Hepatocyte (in vitro differentiated cells): ENCODE results near the gene OXER1. TPM values are rescaled to one million over a fixed set of nuclear protein-coding genes. Genes with fewer than 3 reads are reported as not detected.

Source experiments
- DNase-seq: peaks from one replicate; pipeline ENCODE4 v3.0.0-alpha.2; 2016; ENCODE audit warnings: low spot score
- H2AFZ ChIP-seq: fragments of 200-600 bp; sonication (generic); 2 replicates; pipeline ENCODE4 v1.6.0; 2016; ENCODE audit warnings: antibody characterized with exemption, mild to moderate bottlenecking
- H3K27ac ChIP-seq: fragments of 200-600 bp; sonication (generic); 2 replicates; pipeline ENCODE4 v1.5.1; 2016; ENCODE audit warnings: mild to moderate bottlenecking
- H3K27me3 ChIP-seq: fragments of 200-600 bp; sonication (generic); 2 replicates; pipeline ENCODE4 v1.6.1; 2016
- H3K36me3 ChIP-seq: fragments of 200-600 bp; sonication (generic); replicated peaks from 2 replicates; pipeline ENCODE4 v1.5.1; 2016; ENCODE audit warnings: low read depth; ENCODE audit not compliant: insufficient read depth
- H3K4me1 ChIP-seq: fragments of 200-600 bp; sonication (generic); 2 replicates; pipeline ENCODE4 v1.5.1; 2016; ENCODE audit warnings: mild to moderate bottlenecking, moderate library complexity; ENCODE audit not compliant: insufficient read depth
- H3K4me2 ChIP-seq: fragments of 200-600 bp; sonication (generic); 2 replicates; pipeline ENCODE4 v1.6.0; 2016
- H3K4me3 ChIP-seq: fragments of 200-600 bp; sonication (generic); 2 replicates; pipeline ENCODE4 v1.5.1; 2016; ENCODE audit warnings: mild to moderate bottlenecking
- H3K79me2 ChIP-seq: fragments of 200-600 bp; sonication (generic); 2 replicates; pipeline ENCODE4 v1.6.0; 2017; ENCODE audit warnings: mild to moderate bottlenecking
- H3K9me2 ChIP-seq: fragments of 200-600 bp; sonication (generic); replicated peaks from 2 replicates; pipeline ENCODE4 v1.6.0; 2017; ENCODE audit warnings: mild to moderate bottlenecking; ENCODE audit not compliant: insufficient read depth
- H3K9me3 ChIP-seq: fragments of 200-600 bp; sonication (generic); 2 replicates; pipeline ENCODE4 v1.5.1; 2016; ENCODE audit warnings: low read depth, mild to moderate bottlenecking
- H4K20me1 ChIP-seq: fragments of 200-600 bp; sonication (generic); 2 replicates; pipeline ENCODE4 v1.6.0; 2016; ENCODE audit warnings: mild to moderate bottlenecking; ENCODE audit not compliant: insufficient read depth, poor library complexity, severe bottlenecking
- EZH2 ChIP-seq: fragments of 200-600 bp; sonication (generic); IDR thresholded peaks from 2 replicates; pipeline ENCODE4 v1.6.1; 2016; ENCODE audit warnings: antibody characterized with exemption, mild to moderate bottlenecking, borderline replicate concordance
- EZH2phosphoT487 ChIP-seq: fragments of 200-600 bp; sonication (generic); IDR thresholded peaks from one replicate; pipeline ENCODE4 v1.6.1; 2018; ENCODE audit warnings: antibody characterized with exemption, mild to moderate bottlenecking, low read depth, moderate library complexity; ENCODE audit not compliant: unreplicated experiment, severe bottlenecking
- WGBS: methylation state at CpG from one replicate; pipeline ENCODE4 v1.1.6; 2016; ENCODE audit warnings: low lambda C conversion rate; ENCODE audit errors: missing lambda C conversion rate; 5-methylcytosine and 5-hydroxymethylcytosine counted together
- polyA plus RNA-seq: library from polyadenylated mRNA; unstranded; fragments of >200 nt; fragmentation: Nextera tagmentation; extraction: Ambion mirVana; gene quantifications from 2 replicates; pipeline ENCODE4 v1.2.1, GENCODE V29; 2016
- total RNA-seq: library from RNA; depleted of rRNA; stranded (reverse); fragments of >200 nt; gene quantifications from 2 replicates; pipeline ENCODE4 v1.2.3, GENCODE V29; 2014
- TF ChIP-seq, protein P1 (sequence below): fragments of 200-600 bp; sonication (generic); IDR thresholded peaks from 2 replicates; pipeline ENCODE4 v1.5.1; 2016; ENCODE audit warnings: antibody characterized with exemption, mild to moderate bottlenecking; ENCODE audit not compliant: poor library complexity

OXER1 gene
- total and polyA plus RNA-seq, 2 experiments from 2014 or later: 5.1 to 9.5 TPM

DNA sequence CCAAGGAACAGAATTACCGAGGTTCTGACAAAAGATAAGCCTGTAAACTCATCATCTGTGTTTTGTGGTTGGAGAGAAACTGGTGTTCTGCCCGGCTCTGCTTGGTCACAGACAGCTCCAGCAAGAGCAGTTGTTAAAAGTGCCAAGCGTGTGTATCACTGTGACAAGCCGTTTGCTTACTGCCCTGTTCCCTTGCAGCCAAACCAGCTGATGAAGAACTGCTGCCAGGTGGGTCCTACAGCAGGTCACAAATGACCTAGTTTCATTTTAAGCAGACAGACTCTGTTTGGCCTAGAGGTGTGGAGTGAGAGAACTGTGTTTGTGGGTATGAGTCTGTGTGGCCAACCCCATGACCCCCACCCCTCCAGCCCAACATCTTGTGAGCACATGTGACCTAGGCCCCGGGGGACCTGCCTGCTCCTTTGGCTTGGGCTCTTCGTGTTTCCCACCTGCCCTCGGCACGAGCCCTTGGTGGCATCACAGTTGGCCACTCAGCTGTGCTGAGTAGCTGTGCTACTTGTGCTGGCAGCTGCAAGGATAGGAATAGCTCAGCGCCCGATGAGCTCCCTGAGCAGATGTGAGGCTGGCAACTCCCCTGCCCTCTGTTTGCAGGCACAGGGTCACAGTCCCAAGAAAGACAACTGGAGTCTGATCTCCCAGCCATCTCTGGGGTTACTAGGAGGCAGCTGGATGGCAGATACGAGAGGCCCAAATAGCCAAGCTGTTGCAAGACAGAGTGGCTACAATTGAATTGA is 9.7 kb downstream of the OXER1 start:
- WGBS: 69% methylated on average over 10 of the region's 11 CpGs
- no peak for DNase-seq

DNA sequence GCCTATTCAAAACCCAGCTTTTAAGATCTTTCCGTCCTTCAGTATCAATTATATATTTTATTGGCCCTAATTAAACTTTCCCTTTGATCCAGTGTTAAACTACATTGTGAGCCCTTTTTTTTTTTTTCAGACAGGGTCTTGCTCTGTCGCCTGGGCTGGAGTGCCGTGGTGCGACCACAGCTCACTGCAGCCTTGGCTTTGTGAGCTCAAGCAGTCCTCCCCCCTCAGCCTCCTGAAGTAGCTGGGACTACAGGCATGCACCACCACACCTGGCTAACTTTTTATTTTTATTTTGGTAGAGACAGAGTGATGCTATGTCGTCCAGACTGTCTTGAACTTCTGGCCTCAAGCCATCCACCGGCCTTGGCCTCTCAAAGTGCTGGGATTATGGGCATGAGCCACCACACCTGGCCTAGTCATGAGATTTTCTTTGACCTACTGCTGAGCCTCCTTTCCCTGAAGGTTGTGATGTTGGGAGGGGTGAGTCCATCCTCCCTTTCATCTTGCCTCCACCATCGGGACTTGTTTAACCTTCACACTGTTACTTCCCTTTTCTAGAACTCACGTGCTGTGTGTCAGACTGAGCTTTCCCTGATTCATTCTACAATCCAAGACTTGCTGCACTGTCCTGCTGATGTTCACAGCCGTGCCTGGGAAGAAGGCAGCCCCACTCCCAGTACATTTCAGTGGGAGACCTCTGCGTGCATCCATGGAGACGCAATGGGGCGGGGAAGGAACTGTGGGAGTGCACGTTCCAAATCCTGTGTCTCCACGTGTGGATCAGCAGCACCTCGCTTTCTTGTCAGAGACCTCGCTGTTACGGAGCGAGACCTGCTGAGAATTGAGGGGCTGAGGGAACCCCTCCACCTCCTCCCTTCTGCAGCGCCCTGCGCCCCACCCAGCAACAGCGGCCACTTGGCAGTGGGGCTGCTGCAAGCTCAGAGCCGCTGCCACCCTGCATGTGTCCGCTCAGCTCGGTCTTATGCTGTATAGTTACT is 10.8 kb downstream of the OXER1 start:
- H3K9me2 ChIP-seq: no peaks in the 10 kb centered on the region
- DNase-seq: no peak
- no peaks in the 10 kb centered on the region for H4K20me1 ChIP-seq
- H3K4me3 ChIP-seq: no peak overlapping the region
- H3K27ac ChIP-seq: no peak overlapping the region
- H3K79me2 ChIP-seq: no peaks in the 10 kb centered on the region
- no peak overlapping the region for H3K4me2 ChIP-seq
- TF ChIP-seq, protein P1, sequence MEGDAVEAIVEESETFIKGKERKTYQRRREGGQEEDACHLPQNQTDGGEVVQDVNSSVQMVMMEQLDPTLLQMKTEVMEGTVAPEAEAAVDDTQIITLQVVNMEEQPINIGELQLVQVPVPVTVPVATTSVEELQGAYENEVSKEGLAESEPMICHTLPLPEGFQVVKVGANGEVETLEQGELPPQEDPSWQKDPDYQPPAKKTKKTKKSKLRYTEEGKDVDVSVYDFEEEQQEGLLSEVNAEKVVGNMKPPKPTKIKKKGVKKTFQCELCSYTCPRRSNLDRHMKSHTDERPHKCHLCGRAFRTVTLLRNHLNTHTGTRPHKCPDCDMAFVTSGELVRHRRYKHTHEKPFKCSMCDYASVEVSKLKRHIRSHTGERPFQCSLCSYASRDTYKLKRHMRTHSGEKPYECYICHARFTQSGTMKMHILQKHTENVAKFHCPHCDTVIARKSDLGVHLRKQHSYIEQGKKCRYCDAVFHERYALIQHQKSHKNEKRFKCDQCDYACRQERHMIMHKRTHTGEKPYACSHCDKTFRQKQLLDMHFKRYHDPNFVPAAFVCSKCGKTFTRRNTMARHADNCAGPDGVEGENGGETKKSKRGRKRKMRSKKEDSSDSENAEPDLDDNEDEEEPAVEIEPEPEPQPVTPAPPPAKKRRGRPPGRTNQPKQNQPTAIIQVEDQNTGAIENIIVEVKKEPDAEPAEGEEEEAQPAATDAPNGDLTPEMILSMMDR: no peak
- TF ChIP-seq EZH2 (no peak), EZH2phosphoT487 (no peak)
- peaks cover 5% of the 10 kb centered on the region for H3K4me1 ChIP-seq
- no peaks in the 10 kb centered on the region for H3K9me3 ChIP-seq
- 91% methylated on average over 24 of the region's 24 CpGs for WGBS
- H3K27me3 ChIP-seq: no peaks in the 10 kb centered on the region
- no peaks in the 10 kb centered on the region for H3K36me3 ChIP-seq
- no peak overlapping the region for H2AFZ ChIP-seq

More for the DNA sequence above, 9.7 kb downstream of the OXER1 start:
- no peaks in the 10 kb centered on the region for H3K9me3 ChIP-seq
- H4K20me1 ChIP-seq: no peaks in the 10 kb centered on the region
- no peaks in the 10 kb centered on the region for H3K79me2 ChIP-seq
- no peak overlapping the region for H2AFZ ChIP-seq
- no peaks in the 10 kb centered on the region for H3K9me2 ChIP-seq
- no peak overlapping the region for H3K4me2 ChIP-seq
- H3K36me3 ChIP-seq: no peaks in the 10 kb centered on the region
- TF ChIP-seq EZH2 (no peak), EZH2phosphoT487 (no peak)
- TF ChIP-seq, protein P1: no peak
- peaks cover 5% of the 10 kb centered on the region for H3K4me1 ChIP-seq
- no peak overlapping the region for H3K4me3 ChIP-seq
- H3K27ac ChIP-seq: no peak overlapping the region
- H3K27me3 ChIP-seq: no peaks in the 10 kb centered on the region

DNA sequence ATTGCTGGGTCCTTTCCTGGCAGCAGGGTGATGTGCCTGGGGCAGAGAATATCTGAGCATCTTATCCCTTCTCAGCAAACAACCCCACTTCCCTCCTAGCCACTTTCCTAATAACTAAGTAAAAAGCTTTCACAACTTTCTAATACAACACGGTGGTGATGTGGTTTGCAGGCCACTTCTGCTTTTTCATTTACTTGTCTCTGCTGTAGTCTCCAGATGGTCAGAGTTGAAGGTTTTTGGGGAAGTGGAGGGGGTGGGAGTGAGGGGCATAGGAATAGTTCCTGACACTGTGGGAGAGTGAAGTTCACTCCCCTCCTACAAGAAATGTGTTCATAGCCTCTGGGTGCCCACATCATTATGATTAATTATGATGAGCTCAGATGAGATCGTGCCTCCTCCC is 11.6 kb downstream of the OXER1 start:
- no peaks in the 10 kb centered on the region for H3K27me3 ChIP-seq
- H3K36me3 ChIP-seq: no peaks in the 10 kb centered on the region
- 70% methylated on average over 2 of the region's 2 CpGs for WGBS
- TF ChIP-seq EZH2phosphoT487 (no peak), EZH2 (no peak)
- TF ChIP-seq, protein P1: no peak
- H3K4me2 ChIP-seq: no peak overlapping the region
- no peak overlapping the region for H3K27ac ChIP-seq
- no peaks in the 10 kb centered on the region for H3K79me2 ChIP-seq
- no peak overlapping the region for H3K4me3 ChIP-seq
- no peak for DNase-seq
- H3K9me2 ChIP-seq: no peaks in the 10 kb centered on the region
- no peaks in the 10 kb centered on the region for H4K20me1 ChIP-seq
- H3K4me1 ChIP-seq: peaks cover 5% of the 10 kb centered on the region
- H2AFZ ChIP-seq: no peak overlapping the region
- no peaks in the 10 kb centered on the region for H3K9me3 ChIP-seq
